HG03565 (cell line): ENCODE measurements around the gene GCFC2.
"Not testable (repeated sequence)": the region's sequence is repeated elsewhere in the genome, so short reads cannot be mapped to it uniquely, and the experiment has no call there.

Experiments
- ATAC-seq: cut with Tn5 transposase; IDR thresholded peaks from one replicate; pipeline ENCODE4 v1.9.1; 2021; ENCODE audit warnings: mild to moderate bottlenecking, moderate library complexity; ENCODE audit not compliant: unreplicated experiment

Gene GCFC2

GRCh38 chr2:75710577-75711253, at the start of gene GCFC2:
Gene GCFC2 (minus strand): TSS chr2:75710915. CDS start chr2:75710855, 60 bp downstream.
- ATAC-seq, result peak; percentile 79

- ATAC-seq, result no peak
These were observed 42.1 kb upstream of the GCFC2 start for GRCh38 chr2:75752828-75753227.

GRCh38 chr2:75751824-75752468, 41.2 kb upstream of the GCFC2 start:
- no peak for ATAC-seq

- ATAC-seq, result peak; percentile 81
These were observed 40.6 kb upstream of the GCFC2 start for GRCh38 chr2:75751360-75751759.

- ATAC-seq, result no peak
These were observed 27.2 kb upstream of the GCFC2 start for GRCh38 chr2:75737961-75738360.

GRCh38 chr2:75736276-75736675, 25.6 kb upstream of the GCFC2 start:
- no peak for ATAC-seq

- ATAC-seq, result no peak
These were observed 19.1 kb upstream of the GCFC2 start for GRCh38 chr2:75729861-75730260.

GRCh38 chr2:75728614-75729419, 18.1 kb upstream of the GCFC2 start:
- ATAC-seq, result no peak

GRCh38 chr2:75722687-75723086, 12.0 kb upstream of the GCFC2 start:
- ATAC-seq, result no peak

GRCh38 chr2:75720525-75720924, 9.8 kb upstream of the GCFC2 start:
- no peak for ATAC-seq

GRCh38 chr2:75719616-75720015, 8.9 kb upstream of the GCFC2 start:
- no peak for ATAC-seq

- no peak for ATAC-seq
These were observed 5.7 kb upstream of the GCFC2 start for GRCh38 chr2:75716406-75716805.

- ATAC-seq, result not testable (repeated sequence)
These were observed 875 bp upstream of the GCFC2 start for GRCh38 chr2:75711590-75711989.

GRCh38 chr2:75710220-75710576, 517 bp downstream of the GCFC2 start:
- ATAC-seq, result no peak

GRCh38 chr2:75709297-75709696, 1.4 kb downstream of the GCFC2 start:
- ATAC-seq, result no peak

- ATAC-seq, result no peak
These were observed 2.8 kb downstream of the GCFC2 start for GRCh38 chr2:75707901-75708300.

- ATAC-seq, result no peak
These were observed 4.8 kb downstream of the GCFC2 start for GRCh38 chr2:75705921-75706320.

GRCh38 chr2:75703589-75704287, 7.0 kb downstream of the GCFC2 start:
- ATAC-seq, result no peak

- ATAC-seq, result no peak
These were observed 8.1 kb downstream of the GCFC2 start for GRCh38 chr2:75702593-75702992.

- no peak for ATAC-seq
These were observed 11.8 kb downstream of the GCFC2 start for GRCh38 chr2:75698918-75699317.

- no peak for ATAC-seq
These were observed 22.5 kb downstream of the GCFC2 start for GRCh38 chr2:75688196-75688595.
